SH-SY5Y (cell line): ENCODE data around the gene GJC3.

Source experiments
- GATA2 ChIP-seq: IDR thresholded peaks from 2 replicates; pipeline ENCODE4 v1.6.1; 2011; ENCODE audit warnings: mild to moderate bottlenecking, low read depth, low read length
- GATA3 ChIP-seq: IDR thresholded peaks from 2 replicates; pipeline ENCODE4 v1.6.1; 2011; ENCODE audit warnings: low read depth, mild to moderate bottlenecking, low read length, moderate library complexity

DNA sequence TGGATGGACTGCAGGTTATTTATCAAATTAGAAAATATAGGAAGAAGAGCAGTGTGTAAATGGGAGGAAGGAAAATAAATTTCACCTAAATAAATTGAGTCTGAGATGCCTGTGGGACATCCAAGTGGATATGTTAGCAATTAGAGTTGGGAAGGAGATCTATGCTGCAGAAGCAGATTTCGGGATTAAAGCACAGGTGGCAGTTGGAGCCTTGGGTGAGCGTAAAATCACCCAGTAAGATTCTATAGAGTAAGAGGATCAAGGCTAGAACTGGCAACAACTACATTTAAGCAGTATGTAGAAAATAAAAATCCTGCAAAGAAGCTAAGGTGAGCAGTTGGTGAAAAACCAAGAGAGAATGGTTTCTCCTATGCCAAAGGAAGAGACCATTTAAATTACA is 18.4 kb downstream of the GJC3 start:
- TF ChIP-seq GATA2 (no peak), GATA3 (no peak)
